VCaP (cell line): Measurements from ENCODE around the gene SRCIN1.

Source experiments
- H3K27ac ChIP-seq: fragments of 450-650 bp; 2 replicates; pipeline ENCODE4 v1.5.1; 2017
- CTCF ChIP-seq: fragments of 450-650 bp; conservative IDR thresholded peaks from 2 replicates; pipeline ENCODE4 v1.5.1; 2017; ENCODE audit warnings: mild to moderate bottlenecking, moderate library complexity

SRCIN1 gene

GRCh38 chr17:38545531-38546225 lies 60.1 kb downstream of the SRCIN1 start:
- no peak overlapping the region for H3K27ac ChIP-seq
- TF ChIP-seq CTCF, result no peak

- no peak for TF ChIP-seq CTCF
- no peak overlapping the region for H3K27ac ChIP-seq
Measured at GRCh38 chr17:38544839-38545209, 60.9 kb downstream of the SRCIN1 start.

- H3K27ac ChIP-seq, result no peak overlapping the region
- no peak for TF ChIP-seq CTCF
Measured at GRCh38 chr17:38544175-38544838, 61.4 kb downstream of the SRCIN1 start.

- H3K27ac ChIP-seq, result no peak overlapping the region
- TF ChIP-seq CTCF, result no peak
Measured at GRCh38 chr17:38543403-38544174, 62.2 kb downstream of the SRCIN1 start.

GRCh38 chr17:38542286-38542685 lies 63.5 kb downstream of the SRCIN1 start:
- no peak for TF ChIP-seq CTCF
- no peak overlapping the region for H3K27ac ChIP-seq

GRCh38 chr17:38541281-38541680 lies 64.5 kb downstream of the SRCIN1 start:
- no peak overlapping the region for H3K27ac ChIP-seq
- TF ChIP-seq CTCF, result no peak

GRCh38 chr17:38540514-38541045 lies 65.2 kb downstream of the SRCIN1 start:
- no peak for TF ChIP-seq CTCF
- H3K27ac ChIP-seq, result no peak overlapping the region
